ENCODE results near the gene ARID1B.

GRCh38 chr6:157162766-157163433 is 385.7 kb downstream of the ARID1B start:
- TF ChIP-seq CTCF (IDR thresholded peaks at IDR 0.05) (no peak), NR2C2 (CRISPR knock-in tag; IDR thresholded peaks at IDR 0.05) (no peak), CBFB (CRISPR knock-in tag; IDR thresholded peaks at IDR 0.05; ENCODE audit: low read depth) (no peak), NR3C1 (CRISPR knock-in tag; conservative IDR thresholded peaks at IDR 0.05; ENCODE audit: low read depth) (no peak), TCF7 (CRISPR knock-in tag; IDR thresholded peaks at IDR 0.05; ENCODE audit: low read depth) (no peak), E2F1 (CRISPR knock-in tag; IDR thresholded peaks at IDR 0.05) (no peak), E2F5 (CRISPR knock-in tag; IDR thresholded peaks at IDR 0.05) (no peak)
